C4-2B (cell line): ENCODE measurements around the gene CREB3.

ENCODE experiments used
- ZFX ChIP-seq: fragments of 450-650 bp; IDR thresholded peaks from 2 replicates; pipeline ENCODE4 v1.6.1; 2017
- TF ChIP-seq, protein P1 (sequence below): fragments of 450-650 bp; conservative IDR thresholded peaks from 2 replicates; pipeline ENCODE4 v1.5.1; 2017; ENCODE audit warnings: mild to moderate bottlenecking

DNA sequence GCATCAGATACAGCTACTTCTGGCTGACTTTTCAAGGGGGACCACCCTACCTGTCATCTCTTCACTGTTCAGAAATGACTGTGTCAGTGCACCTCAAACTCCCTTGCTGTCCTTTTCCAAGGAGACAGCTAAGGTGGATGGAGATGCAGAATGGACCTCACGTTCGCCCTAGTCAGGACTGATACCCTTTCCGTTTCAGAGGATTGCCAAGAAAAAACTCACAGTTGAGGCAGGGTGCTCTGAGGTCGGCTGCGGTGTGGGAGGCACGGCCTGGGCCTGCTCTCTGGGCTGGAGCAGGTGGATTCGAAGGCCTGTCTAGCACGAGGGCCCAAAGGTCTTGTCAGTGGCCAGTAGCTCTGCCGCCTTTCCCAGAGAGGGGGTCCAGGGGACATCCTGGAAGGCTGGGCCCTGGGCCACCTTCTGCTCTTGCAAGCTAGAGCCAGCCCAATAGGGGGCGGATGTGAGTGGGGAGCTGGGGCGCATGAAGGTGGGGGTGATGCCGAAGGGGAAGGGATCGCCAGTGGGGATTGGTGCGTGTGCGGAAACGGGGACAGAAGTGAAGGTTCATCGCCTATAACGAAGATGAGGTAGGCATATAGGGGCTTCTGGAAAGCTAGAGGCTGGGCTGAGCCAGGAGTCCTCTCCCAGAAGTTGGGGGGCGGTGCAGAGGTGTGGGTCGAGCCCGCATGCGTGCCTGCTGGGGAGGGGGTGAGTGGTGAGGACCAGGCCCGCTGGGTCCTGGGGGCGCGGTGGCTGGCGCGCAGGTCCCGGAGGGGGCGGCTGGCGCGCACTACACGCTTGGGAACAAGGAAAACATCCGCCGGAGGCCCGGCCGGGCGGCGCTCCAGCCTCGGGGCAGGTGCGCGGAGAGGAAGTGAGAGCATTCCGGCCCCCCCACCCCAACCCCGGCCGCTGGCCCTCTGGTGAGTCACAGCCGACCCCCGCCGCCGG lies 24.1 kb downstream of the CREB3 start:
- TF ChIP-seq, protein P1, sequence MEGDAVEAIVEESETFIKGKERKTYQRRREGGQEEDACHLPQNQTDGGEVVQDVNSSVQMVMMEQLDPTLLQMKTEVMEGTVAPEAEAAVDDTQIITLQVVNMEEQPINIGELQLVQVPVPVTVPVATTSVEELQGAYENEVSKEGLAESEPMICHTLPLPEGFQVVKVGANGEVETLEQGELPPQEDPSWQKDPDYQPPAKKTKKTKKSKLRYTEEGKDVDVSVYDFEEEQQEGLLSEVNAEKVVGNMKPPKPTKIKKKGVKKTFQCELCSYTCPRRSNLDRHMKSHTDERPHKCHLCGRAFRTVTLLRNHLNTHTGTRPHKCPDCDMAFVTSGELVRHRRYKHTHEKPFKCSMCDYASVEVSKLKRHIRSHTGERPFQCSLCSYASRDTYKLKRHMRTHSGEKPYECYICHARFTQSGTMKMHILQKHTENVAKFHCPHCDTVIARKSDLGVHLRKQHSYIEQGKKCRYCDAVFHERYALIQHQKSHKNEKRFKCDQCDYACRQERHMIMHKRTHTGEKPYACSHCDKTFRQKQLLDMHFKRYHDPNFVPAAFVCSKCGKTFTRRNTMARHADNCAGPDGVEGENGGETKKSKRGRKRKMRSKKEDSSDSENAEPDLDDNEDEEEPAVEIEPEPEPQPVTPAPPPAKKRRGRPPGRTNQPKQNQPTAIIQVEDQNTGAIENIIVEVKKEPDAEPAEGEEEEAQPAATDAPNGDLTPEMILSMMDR, result no peak; the same call in 1 of the 2 replicates
- TF ChIP-seq ZFX, result no peak
